Omental fat pad (tissue), 4 donors: ENCODE results near the gene PA2G4. TPM values are rescaled to one million over a fixed set of nuclear protein-coding genes. Genes with fewer than 3 reads are reported as not detected.

Source experiments
- ATAC-seq: fragments of 150-250 bp; one replicate; pipeline ENCODE4 v1.9.1; 2016; ENCODE audit warnings: mild to moderate bottlenecking, moderate library complexity; ENCODE audit not compliant: low FRiP score
- DNase-seq: peaks from one replicate; pipeline ENCODE4 v3.0.0-alpha.2; 2019; ENCODE audit warnings: low spot score
- CTCF ChIP-seq, 3 donors: fragments of 450-650 bp; IDR thresholded peaks; one replicate each; pipeline ENCODE4 v1.5.1; 2016 to 2017; ENCODE audit warnings: antibody characterized with exemption in 3 of 3, mild to moderate bottlenecking in 3 of 3, moderate library complexity in 2 of 3
- total RNA-seq, 4 donors: library from RNA; depleted of rRNA; stranded (reverse); fragments of >200 nt; gene quantifications; one replicate each; pipeline ENCODE4 v1.1.0, GENCODE V29; 2016

PA2G4 gene
- total RNA-seq, 4 donors from 2014 or later, result 90.2 to 232 (median 119) TPM

- ATAC-seq, result no peak
- no peak for DNase-seq
- no peak for TF ChIP-seq CTCF (IDR thresholded peaks at IDR 0.05)
These were observed 19.3 kb upstream of the PA2G4 start for GRCh38 chr12:56084958-56085543.

GRCh38 chr12:56086096-56086495 lies 18.3 kb upstream of the PA2G4 start:
- ATAC-seq (no peak), DNase-seq (no peak)
- no peak for TF ChIP-seq CTCF (IDR thresholded peaks at IDR 0.05)

- TF ChIP-seq CTCF (IDR thresholded peaks at IDR 0.05), result no peak
- ATAC-seq, result no peak
- DNase-seq, result no peak
These were observed 17.8 kb upstream of the PA2G4 start for GRCh38 chr12:56086608-56087007.

- no peak for DNase-seq
- no peak for ATAC-seq
These were observed 17.1 kb upstream of the PA2G4 start for GRCh38 chr12:56087220-56087619.

GRCh38 chr12:56097738-56098137 lies 6.6 kb upstream of the PA2G4 start:
- TF ChIP-seq CTCF (IDR thresholded peaks at IDR 0.05), result no peak
- ATAC-seq (no peak), DNase-seq (no peak)

More at GRCh38 chr12:56087220-56087619, 17.1 kb upstream of the PA2G4 start:
- TF ChIP-seq CTCF (IDR thresholded peaks at IDR 0.05), result no peak

GRCh38 chr12:56098592-56098991 lies 5.8 kb upstream of the PA2G4 start:
- DNase-seq (no peak), ATAC-seq (no peak)
- TF ChIP-seq CTCF (IDR thresholded peaks at IDR 0.05), result no peak

GRCh38 chr12:56099787-56100186 lies 4.6 kb upstream of the PA2G4 start:
- ATAC-seq (no peak), DNase-seq (no peak)
- no peak for TF ChIP-seq CTCF (IDR thresholded peaks at IDR 0.05)
